Activated CD4-positive, CD25-positive, alpha-beta regulatory T cell treated with anti-CD3 and anti-CD28 coated beads, Interleukin-2, amount 50 U/mL, for 16 hours (primary cell): Measurements from ENCODE around the gene NSUN6.

Source experiments
- DNase-seq: peaks from one replicate; pipeline ENCODE4 v3.0.0-alpha.2; 2020; ENCODE audit warnings: low read depth, low spot score

NSUN6 gene

GRCh38 chr10:18563003-18563726, 88.2 kb downstream of the NSUN6 start:
- no peak for DNase-seq

- DNase-seq: no peak
Observed at GRCh38 chr10:18561861-18562551, 89.4 kb downstream of the NSUN6 start.

- no peak for DNase-seq
Observed at GRCh38 chr10:18557960-18558359, 93.4 kb downstream of the NSUN6 start.

- DNase-seq: no peak
Observed at GRCh38 chr10:18556522-18557147, 94.8 kb downstream of the NSUN6 start.

GRCh38 chr10:18554479-18554878, 96.9 kb downstream of the NSUN6 start:
- no peak for DNase-seq

- DNase-seq: no peak
Observed at GRCh38 chr10:18551473-18551872, 99.9 kb downstream of the NSUN6 start.

GRCh38 chr10:18549105-18549504, 102.3 kb downstream of the NSUN6 start:
- no peak for DNase-seq

- DNase-seq: no peak
Observed at GRCh38 chr10:18545621-18546305, 105.6 kb downstream of the NSUN6 start.

GRCh38 chr10:18542832-18543231, 108.6 kb downstream of the NSUN6 start:
- no peak for DNase-seq

GRCh38 chr10:18540195-18540594, 111.2 kb downstream of the NSUN6 start:
- DNase-seq: no peak

- no peak for DNase-seq
Observed at GRCh38 chr10:18539335-18539734, 112.1 kb downstream of the NSUN6 start.

- no peak for DNase-seq
Observed at GRCh38 chr10:18533896-18534295, 117.5 kb downstream of the NSUN6 start.

GRCh38 chr10:18532881-18533535, 118.4 kb downstream of the NSUN6 start:
- no peak for DNase-seq

- DNase-seq: no peak
Observed at GRCh38 chr10:18528292-18528691, 123.1 kb downstream of the NSUN6 start.

GRCh38 chr10:18527687-18528086, 123.7 kb downstream of the NSUN6 start:
- DNase-seq: no peak

GRCh38 chr10:18523858-18524257, 127.5 kb downstream of the NSUN6 start:
- no peak for DNase-seq

GRCh38 chr10:18523025-18523424, 128.4 kb downstream of the NSUN6 start:
- no peak for DNase-seq

GRCh38 chr10:18516851-18517250, 134.5 kb downstream of the NSUN6 start:
- no peak for DNase-seq

- DNase-seq: no peak
Observed at GRCh38 chr10:18514537-18514936, 136.8 kb downstream of the NSUN6 start.

- DNase-seq: no peak
Observed at GRCh38 chr10:18508587-18508986, 142.8 kb downstream of the NSUN6 start.

- no peak for DNase-seq
Observed at GRCh38 chr10:18505456-18506118, 145.8 kb downstream of the NSUN6 start.
